K562 (cell line): ENCODE measurements around the gene LCE2B.

Source experiments
- BRD4 ChIP-seq: fragments of 200-600 bp; sonication (generic); IDR thresholded peaks from 2 replicates; pipeline ENCODE4 v1.6.1; 2017; ENCODE audit warnings: inconsistent platforms
- ELF1 ChIP-seq: fragments of 200-800 bp; sonication (Bioruptor generic); IDR thresholded peaks from 2 replicates; pipeline ENCODE4 v1.6.1; 2016; ENCODE audit warnings: missing genetic modification characterization, missing compliant biosample characterization
- MXI1 ChIP-seq: IDR thresholded peaks from 2 replicates; pipeline ENCODE4 v1.6.1; 2011; ENCODE audit warnings: low read depth, mild to moderate bottlenecking, improper control_type of control experiment, low read length
- POLR2AphosphoS5 ChIP-seq: IDR thresholded peaks from 2 replicates; pipeline ENCODE4 v1.6.1; 2011; ENCODE audit warnings: mild to moderate bottlenecking, low read depth, low read length, moderate library complexity; ENCODE audit not compliant: control insufficient read depth, insufficient read depth
- POLR3A ChIP-seq: IDR thresholded peaks from 2 replicates; pipeline ENCODE4 v1.6.1; 2011; ENCODE audit warnings: borderline replicate concordance, mild to moderate bottlenecking, moderate library complexity; ENCODE audit not compliant: insufficient read length, insufficient read depth; ENCODE audit errors: extremely low read depth
- PYGO2 ChIP-seq: fragments of 450-650 bp; IDR thresholded peaks from 2 replicates; pipeline ENCODE4 v1.6.1; 2016; ENCODE audit warnings: mild to moderate bottlenecking, missing genetic modification characterization, moderate library complexity, missing compliant biosample characterization
- TBP ChIP-seq: optimal IDR thresholded peaks from 2 replicates; pipeline ENCODE3; 2011; ENCODE audit warnings: low read depth, low read length, improper control_type of control experiment
- ZBTB8A ChIP-seq: fragments of 450-650 bp; IDR thresholded peaks from 2 replicates; pipeline ENCODE4 v1.6.1; 2018; ENCODE audit warnings: mild to moderate bottlenecking, moderate library complexity; ENCODE audit not compliant: partially characterized antibody
- TF ChIP-seq, protein P1 (sequence below): fragments of 450-650 bp; formaldehyde crosslinking; IDR thresholded peaks from 2 replicates; pipeline ENCODE4 v1.4.0; 2022; ENCODE audit warnings: missing genetic modification characterization

DNA sequence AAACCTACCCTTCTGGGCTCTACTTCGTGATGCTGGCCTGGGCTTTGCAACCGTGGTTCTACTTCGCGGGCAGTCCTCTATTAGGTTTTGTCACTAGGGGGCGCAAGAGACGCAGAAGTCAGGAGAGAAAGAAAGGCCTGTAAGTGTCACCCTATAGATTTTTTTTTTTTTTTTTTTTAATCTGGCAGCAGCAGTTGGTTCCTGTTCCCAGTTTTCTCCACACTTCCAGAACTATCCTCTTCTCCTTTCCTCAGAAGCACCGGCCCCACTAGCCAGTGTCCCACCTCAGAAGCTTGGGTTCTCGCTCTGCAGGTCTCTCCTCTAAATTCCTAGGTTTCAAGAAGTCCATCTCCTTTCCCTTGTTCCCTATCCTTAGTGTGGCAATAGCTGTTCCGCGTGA, 31.8 kb upstream of the LCE2B start:
- TF ChIP-seq BRD4 (no peak), PYGO2 (tag) (no peak), ZBTB8A (no peak), POLR2AphosphoS5 (no peak), TBP (no peak), POLR3A (no peak), ELF1 (tag) (no peak), MXI1 (no peak)
- TF ChIP-seq, protein P1, sequence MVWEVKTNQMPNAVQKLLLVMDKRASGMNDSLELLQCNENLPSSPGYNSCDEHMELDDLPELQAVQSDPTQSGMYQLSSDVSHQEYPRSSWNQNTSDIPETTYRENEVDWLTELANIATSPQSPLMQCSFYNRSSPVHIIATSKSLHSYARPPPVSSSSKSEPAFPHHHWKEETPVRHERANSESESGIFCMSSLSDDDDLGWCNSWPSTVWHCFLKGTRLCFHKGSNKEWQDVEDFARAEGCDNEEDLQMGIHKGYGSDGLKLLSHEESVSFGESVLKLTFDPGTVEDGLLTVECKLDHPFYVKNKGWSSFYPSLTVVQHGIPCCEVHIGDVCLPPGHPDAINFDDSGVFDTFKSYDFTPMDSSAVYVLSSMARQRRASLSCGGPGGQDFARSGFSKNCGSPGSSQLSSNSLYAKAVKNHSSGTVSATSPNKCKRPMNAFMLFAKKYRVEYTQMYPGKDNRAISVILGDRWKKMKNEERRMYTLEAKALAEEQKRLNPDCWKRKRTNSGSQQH (CRISPR knock-in tag): no peak
